ENCODE results near the gene CLK4. TPM values are rescaled to one million over a fixed set of nuclear protein-coding genes. Genes with fewer than 3 reads are reported as not detected.
A peak's percentile ranks its signal among the peaks of the same experiment; 100 is the strongest.

CLK4 gene
- total RNA-seq, 1 donor from 2014 or later = 35.1 TPM

GRCh38 chr5:178640331-178641045, 13.6 kb upstream of the CLK4 start:
- FAIRE-seq (no peak), DNase-seq (ENCODE audit: low spot score in 2 of 2) (no peak)

DNA sequence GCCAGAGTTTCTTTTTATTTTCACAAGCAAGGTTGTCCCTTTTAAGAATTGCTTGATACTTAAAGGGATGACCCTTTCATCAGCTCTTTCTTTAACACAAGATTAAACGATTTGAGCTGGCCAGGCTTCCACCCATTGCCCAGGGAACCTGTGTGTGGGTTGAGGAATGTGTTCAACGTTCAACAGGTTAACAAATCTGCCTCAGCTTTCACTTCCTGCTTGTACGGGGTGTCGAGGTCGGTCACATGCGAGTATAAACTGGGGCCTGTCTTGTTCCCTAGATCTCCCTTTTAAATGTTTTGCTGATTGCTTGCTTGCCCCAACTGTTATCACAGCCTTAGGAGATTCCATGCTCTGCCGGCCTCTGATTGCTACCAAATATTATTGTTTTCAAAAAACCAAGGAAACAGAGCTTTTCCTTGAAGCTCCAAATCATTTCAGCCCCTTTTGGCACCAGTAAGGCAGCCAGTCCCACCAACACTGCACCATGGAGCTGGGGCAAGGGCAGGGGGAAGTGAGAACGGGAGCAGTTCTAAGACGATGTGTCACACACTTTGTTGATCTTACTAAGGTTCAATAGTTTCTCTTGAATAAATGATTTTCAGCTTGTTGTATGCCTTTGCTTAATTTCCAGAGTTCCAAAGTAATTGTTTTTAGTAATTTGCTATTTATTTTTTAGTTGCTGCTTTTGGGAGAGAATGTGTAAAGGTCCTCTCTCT, 10.7 kb upstream of the CLK4 start:
- no peak for DNase-seq (ENCODE audit: low spot score in 2 of 2)
- no peak for FAIRE-seq

- no peak for FAIRE-seq
- DNase-seq (ENCODE audit: low spot score in 2 of 2) = no peak
These were observed 5.4 kb upstream of the CLK4 start for GRCh38 chr5:178632285-178632684.

DNA sequence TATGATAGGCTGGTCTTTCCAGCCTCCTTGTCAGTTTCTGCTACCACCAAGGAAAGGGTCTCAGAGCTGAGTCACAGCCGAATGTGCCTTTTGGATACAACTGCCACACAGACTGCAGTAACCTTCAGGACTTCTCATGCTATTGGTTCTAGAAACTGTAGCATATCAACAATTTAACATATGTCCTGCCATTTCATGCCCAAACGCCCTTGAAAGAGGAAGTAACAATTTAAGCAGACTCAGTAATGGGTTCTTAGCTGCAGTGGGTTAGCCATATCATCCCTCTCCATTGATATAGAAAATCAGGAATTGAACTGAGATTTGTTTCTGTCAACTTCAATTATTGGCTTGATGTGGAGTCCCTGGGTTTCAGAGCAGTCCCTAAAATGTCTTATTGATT, 4.1 kb upstream of the CLK4 start:
- FAIRE-seq = no peak
- DNase-seq (ENCODE audit: low spot score in 2 of 2) = no peak

GRCh38 chr5:178630475-178630930, 3.7 kb upstream of the CLK4 start:
- DNase-seq (ENCODE audit: low spot score in 2 of 2) = no peak
- no peak for FAIRE-seq

DNA sequence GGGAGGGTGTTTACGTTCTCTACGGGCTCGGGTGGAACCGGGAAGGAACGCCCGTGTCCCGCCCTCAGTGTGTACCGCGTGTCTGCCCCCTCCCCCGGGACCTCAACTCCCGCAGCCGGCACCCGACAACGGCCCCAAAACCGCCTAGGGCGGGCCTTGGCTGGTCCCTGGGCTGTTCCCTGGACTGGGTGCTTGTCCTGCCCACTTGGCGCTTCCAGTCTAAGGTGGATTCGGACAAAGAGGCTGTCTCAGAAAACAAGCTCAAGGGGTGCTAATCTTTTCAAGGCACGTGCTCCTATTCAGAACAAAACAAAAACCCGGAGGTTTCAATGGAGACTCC, 379 bp upstream of the CLK4 start:
- FAIRE-seq (no peak), DNase-seq (ENCODE audit: low spot score in 2 of 2) (no peak)

- DNase-seq (ENCODE audit: low spot score in 2 of 2) (peak in 1 of 2 donors; percentile 30), FAIRE-seq (no peak)
These were observed 969 bp downstream of the CLK4 start for GRCh38 chr5:178625679-178626483.

DNA sequence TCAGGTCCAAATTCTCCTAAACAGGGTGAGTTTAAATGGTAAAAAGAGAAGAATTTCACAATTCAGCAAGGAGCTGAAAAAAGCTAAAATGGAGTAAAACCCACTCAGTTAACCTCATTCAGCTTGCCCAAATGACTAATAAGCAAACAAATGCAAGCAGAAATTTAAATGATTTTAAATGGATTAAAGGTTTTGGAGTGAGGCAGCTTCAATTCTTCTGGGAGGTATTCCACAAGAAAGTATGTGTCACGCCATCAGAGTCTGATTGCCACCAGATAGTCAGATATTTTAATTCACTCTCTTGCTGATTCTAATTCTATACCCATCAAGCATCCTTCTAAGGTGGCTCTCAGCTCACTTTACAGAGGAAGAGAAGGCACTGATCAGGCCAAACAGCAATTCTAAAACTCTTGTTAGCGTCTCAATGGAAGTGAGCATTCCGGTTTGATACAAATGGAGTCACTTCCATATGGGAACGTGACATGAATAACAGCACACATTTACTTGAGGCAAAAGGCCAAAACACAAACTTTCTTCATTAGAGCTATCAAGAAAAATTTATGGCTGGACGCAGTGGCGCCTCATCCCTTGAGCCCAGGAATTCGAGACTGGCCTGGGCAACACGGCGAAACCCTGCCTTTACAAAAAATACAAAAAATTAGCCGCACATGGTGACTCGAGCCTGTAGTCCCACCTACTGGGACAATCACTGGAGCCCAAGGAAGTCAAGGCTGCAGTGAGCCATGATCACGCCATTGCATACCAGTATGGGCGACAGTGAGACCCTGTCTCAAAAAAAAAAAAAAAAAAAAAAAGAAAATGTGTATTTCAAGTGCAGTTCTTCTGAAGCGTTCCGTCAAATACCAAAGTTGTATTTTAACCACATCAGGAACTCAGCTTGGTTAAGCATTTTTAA, 2.0 kb downstream of the CLK4 start:
- FAIRE-seq (no peak), DNase-seq (ENCODE audit: low spot score in 2 of 2) (no peak)

DNA sequence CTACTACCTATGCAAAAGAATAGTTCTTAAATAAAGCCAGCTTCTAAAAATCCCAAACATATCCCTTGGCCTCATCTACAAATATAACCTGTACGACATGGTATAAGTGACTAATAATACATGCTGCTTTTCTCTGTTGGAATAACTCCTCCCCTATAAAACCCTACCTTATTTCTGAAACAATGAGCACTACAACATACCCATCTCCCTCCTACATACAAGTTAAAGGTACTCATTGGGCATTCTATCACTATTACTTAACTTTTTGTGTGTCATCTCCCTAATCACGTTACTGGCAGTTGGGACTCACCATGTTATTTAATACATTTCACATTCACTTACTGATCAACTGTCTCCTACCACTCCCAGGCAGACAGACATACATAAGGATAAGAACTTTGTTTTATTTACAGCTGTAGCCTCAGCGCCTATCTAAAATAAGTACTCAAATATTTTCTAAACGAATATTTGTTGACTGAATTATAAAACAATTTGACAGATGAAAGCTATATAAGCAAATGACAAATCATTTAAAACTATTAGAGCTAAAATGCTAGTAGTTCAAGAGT, 4.1 kb downstream of the CLK4 start:
- DNase-seq (ENCODE audit: low spot score in 2 of 2) (no peak), FAIRE-seq (no peak)

DNA sequence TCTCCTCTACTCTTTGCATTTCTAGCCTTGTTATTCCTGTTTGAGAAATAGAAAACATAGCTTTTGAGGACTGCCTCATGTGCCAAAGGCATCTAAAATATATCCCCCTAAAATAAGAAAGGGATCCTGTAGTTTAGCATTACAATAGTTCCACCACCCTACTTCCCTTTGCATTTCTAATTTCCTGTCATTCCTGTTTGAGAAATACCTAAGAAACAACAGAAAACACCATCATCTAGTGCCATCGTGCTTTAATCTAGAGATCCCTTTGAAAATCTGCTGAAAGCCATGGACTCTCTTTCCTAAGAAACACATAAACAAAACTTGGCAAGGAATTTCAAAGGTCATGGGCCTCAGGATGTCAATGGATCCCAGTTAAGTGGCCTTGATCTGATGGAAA, 7.5 kb downstream of the CLK4 start:
- FAIRE-seq = no peak
- no peak for DNase-seq (ENCODE audit: low spot score in 2 of 2)

- no peak for DNase-seq (ENCODE audit: low spot score in 2 of 2)
- no peak for FAIRE-seq
These were observed 14.6 kb downstream of the CLK4 start for GRCh38 chr5:178612299-178612698.

- DNase-seq (ENCODE audit: low spot score in 2 of 2) (no peak), FAIRE-seq (no peak)
These were observed 20.6 kb downstream of the CLK4 start for GRCh38 chr5:178606269-178606668.

GRCh38 chr5:178605788-178606187, 21.1 kb downstream of the CLK4 start:
- DNase-seq (ENCODE audit: low spot score in 2 of 2) (no peak), FAIRE-seq (no peak)

DNA sequence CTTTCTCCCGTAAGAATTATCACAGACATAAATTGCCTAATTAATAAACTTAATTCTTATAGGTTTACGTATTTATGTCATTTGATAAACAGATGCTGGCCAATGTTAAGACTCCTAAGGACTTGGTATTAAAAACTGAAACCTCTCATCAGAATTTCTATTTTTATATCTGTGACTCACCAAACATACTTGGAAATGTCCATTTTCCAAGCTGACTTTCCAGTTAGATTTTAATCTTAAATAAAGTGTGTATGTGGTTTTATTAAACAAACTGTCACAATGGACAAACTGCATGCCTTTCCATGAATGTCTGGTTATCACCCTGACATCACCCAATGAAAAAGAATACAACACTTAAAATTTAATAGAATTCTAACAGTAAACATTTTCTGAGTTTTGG, 24.1 kb downstream of the CLK4 start:
- no peak for DNase-seq (ENCODE audit: low spot score in 2 of 2)

GRCh38 chr5:178595750-178596149, 31.1 kb downstream of the CLK4 start:
- no peak for FAIRE-seq
- no peak for DNase-seq (ENCODE audit: low spot score in 2 of 2)

More for the DNA sequence above, 24.1 kb downstream of the CLK4 start:
- no peak for FAIRE-seq

- no peak for FAIRE-seq
These were observed 31.7 kb downstream of the CLK4 start for GRCh38 chr5:178595150-178595549.

GRCh38 chr5:178590924-178591423, 35.9 kb downstream of the CLK4 start:
- no peak for FAIRE-seq
- peak in 1 of 2 donors; percentile 30 for DNase-seq (ENCODE audit: low spot score in 2 of 2)

More at GRCh38 chr5:178595150-178595549, 31.7 kb downstream of the CLK4 start:
- no peak for DNase-seq (ENCODE audit: low spot score in 2 of 2)

GRCh38 chr5:178590141-178590923, 36.5 kb downstream of the CLK4 start, which contains the start of gene COL23A1:
Gene COL23A1 (minus strand): TSS chr5:178590393.
- FAIRE-seq (no peak), DNase-seq (ENCODE audit: low spot score in 2 of 2) (peak; percentile 59 to 60)
